Activated CD4-positive, alpha-beta memory T cell treated with anti-CD3 and anti-CD28 coated beads, Interleukin-2, amount 10 ng/mL, durations not matched to agents 7 days and 5 days (primary cell): ENCODE data around the gene MYO9B. TPM values are rescaled to one million over a fixed set of nuclear protein-coding genes. Genes with fewer than 3 reads are reported as not detected.

Experiments
- CTCF ChIA-PET: fragments of 350-600 bp; sonication (Branson Sonifier 250); formaldehyde crosslinking; loops from one replicate; lab custom pipeline; 2021; ENCODE audit warnings: antibody characterized with exemption, inconsistent platforms; lab: Charles Lee
- POLR2A ChIA-PET: fragments of 350-600 bp; sonication (Branson Sonifier 250); formaldehyde crosslinking; loops from one replicate; lab custom pipeline; 2021; ENCODE audit warnings: antibody characterized with exemption; lab: Charles Lee
- DNase-seq: peaks from one replicate; pipeline ENCODE4 v3.0.0-alpha.2; 2020
- H3K27ac Mint-ChIP-seq: one replicate; pipeline ENCODE4 v1.8.0; 2021; ENCODE audit warnings: mild to moderate bottlenecking, mixed read lengths
- H3K27me3 Mint-ChIP-seq: one replicate; pipeline ENCODE4 v1.8.0; 2021; ENCODE audit warnings: mixed read lengths
- H3K36me3 Mint-ChIP-seq: one replicate; pipeline ENCODE4 v1.8.0; 2021; ENCODE audit warnings: low read depth, mixed read lengths
- H3K4me1 Mint-ChIP-seq: one replicate; pipeline ENCODE4 v1.8.0; 2021; ENCODE audit warnings: mixed read lengths
- H3K4me3 Mint-ChIP-seq: one replicate; pipeline ENCODE4 v1.8.0; 2021; ENCODE audit warnings: mild to moderate bottlenecking, mixed read lengths
- H3K9me3 Mint-ChIP-seq: one replicate; pipeline ENCODE4 v1.8.0; 2021; ENCODE audit warnings: mixed read lengths
- total RNA-seq, 2 experiments: library from RNA; stranded (reverse); gene quantifications; one replicate each; pipeline ENCODE4 v1.2.3, GENCODE V29; 2021

Gene MYO9B
- total RNA-seq, 2 experiments from 2014 or later = 190 to 203 TPM

- ChIA-PET CTCF (no interaction called here), POLR2A (no interaction called here)
- Mint-ChIP-seq H3K27ac (no peak overlapping the region), H3K4me3 (no peak overlapping the region), H3K4me1 (peaks cover 18% of the 10 kb centered on the region), H3K36me3 (peaks cover 49% of the 10 kb centered on the region), H3K9me3 (no peaks in the 10 kb centered on the region), H3K27me3 (no peaks in the 10 kb centered on the region)
- no peak for DNase-seq
Observed at GRCh38 chr19:17113127-17113785, 37.7 kb downstream of the MYO9B start.

GRCh38 chr19:17114414-17114831 is 38.8 kb downstream of the MYO9B start:
- Mint-ChIP-seq H3K4me1 (peaks cover 18% of the 10 kb centered on the region), H3K27ac (no peak overlapping the region), H3K4me3 (no peak overlapping the region), H3K36me3 (peaks cover 54% of the 10 kb centered on the region), H3K9me3 (no peaks in the 10 kb centered on the region), H3K27me3 (no peaks in the 10 kb centered on the region)
- ChIA-PET POLR2A (no interaction called here), CTCF (no interaction called here)
- DNase-seq = no peak

- H3K9me3 Mint-ChIP-seq = no peaks in the 10 kb centered on the region
- H3K4me3 Mint-ChIP-seq = no peak overlapping the region
- ChIA-PET POLR2A (interaction anchor here (1.8 kb wide), 1 partner anchor 9 kb away, joined by 10 read pairs; no protein-coding TSS in a partner anchor), CTCF (no interaction called here)
- H3K27me3 Mint-ChIP-seq = no peaks in the 10 kb centered on the region
- peaks cover 19% of the 10 kb centered on the region for H3K4me1 Mint-ChIP-seq
- no peak overlapping the region for H3K27ac Mint-ChIP-seq
- no peak for DNase-seq
- H3K36me3 Mint-ChIP-seq = peaks cover 50% of the 10 kb centered on the region
Observed at GRCh38 chr19:17116996-17117702, 41.6 kb downstream of the MYO9B start.

- no peak overlapping the region for H3K4me3 Mint-ChIP-seq
- CTCF ChIA-PET = no interaction called here
- no peak for DNase-seq
- POLR2A ChIA-PET = no interaction called here
- peaks cover 42% of the 10 kb centered on the region for H3K36me3 Mint-ChIP-seq
- H3K27me3 Mint-ChIP-seq = no peaks in the 10 kb centered on the region
- peaks cover 26% of the 10 kb centered on the region for H3K4me1 Mint-ChIP-seq
- no peaks in the 10 kb centered on the region for H3K9me3 Mint-ChIP-seq
- no peak overlapping the region for H3K27ac Mint-ChIP-seq
Observed at GRCh38 chr19:17118957-17119356, 43.4 kb downstream of the MYO9B start.

- no peaks in the 10 kb centered on the region for H3K9me3 Mint-ChIP-seq
- peaks cover 26% of the 10 kb centered on the region for H3K36me3 Mint-ChIP-seq
- H3K4me3 Mint-ChIP-seq = no peak overlapping the region
- H3K27ac Mint-ChIP-seq = peak overlapping the region; percentile 53
- peaks cover 50% of the 10 kb centered on the region for H3K4me1 Mint-ChIP-seq
- H3K27me3 Mint-ChIP-seq = no peaks in the 10 kb centered on the region
- ChIA-PET POLR2A (no interaction called here), CTCF (no interaction called here)
- DNase-seq = no peak
Observed at GRCh38 chr19:17121736-17122293, 46.2 kb downstream of the MYO9B start.

GRCh38 chr19:17123041-17123440 is 47.5 kb downstream of the MYO9B start:
- Mint-ChIP-seq H3K4me3 (no peak overlapping the region), H3K36me3 (peaks cover 30% of the 10 kb centered on the region), H3K27me3 (no peaks in the 10 kb centered on the region), H3K27ac (no peak overlapping the region), H3K9me3 (no peaks in the 10 kb centered on the region), H3K4me1 (peaks cover 61% of the 10 kb centered on the region)
- no peak for DNase-seq
- CTCF ChIA-PET = interaction anchor here (0.7 to 1.1 kb wide), 2 partner anchors 112 to 1085 kb away, joined by 3 read pairs; no protein-coding TSS in a partner anchor
- POLR2A ChIA-PET = interaction anchor here (0.7 kb wide), 1 partner anchor 43 kb away, joined by 4 read pairs; no protein-coding TSS in a partner anchor

GRCh38 chr19:17124025-17124424 is 48.4 kb downstream of the MYO9B start:
- peaks cover 32% of the 10 kb centered on the region for H3K36me3 Mint-ChIP-seq
- ChIA-PET CTCF (interaction anchor here (0.7 to 1.1 kb wide), 3 partner anchors 47 to 1084 kb away, joined by 3 read pairs; no protein-coding TSS in a partner anchor), POLR2A (interaction anchor here (0.6 to 3.2 kb wide), 5 partner anchors 26 to 102 kb away, joined by 3 to 44 read pairs (median 12); partner anchors contain the start of gene OCEL1)
- peak overlapping the region; percentile 99 for H3K27ac Mint-ChIP-seq
- H3K4me3 Mint-ChIP-seq = peak overlapping the region; percentile 75
- no peaks in the 10 kb centered on the region for H3K9me3 Mint-ChIP-seq
- H3K4me1 Mint-ChIP-seq = peaks cover 66% of the 10 kb centered on the region
- no peak for DNase-seq
- H3K27me3 Mint-ChIP-seq = no peaks in the 10 kb centered on the region

GRCh38 chr19:17125062-17125727 is 49.6 kb downstream of the MYO9B start:
- no peaks in the 10 kb centered on the region for H3K27me3 Mint-ChIP-seq
- peaks cover 32% of the 10 kb centered on the region for H3K36me3 Mint-ChIP-seq
- H3K9me3 Mint-ChIP-seq = no peaks in the 10 kb centered on the region
- ChIA-PET CTCF (interaction anchor here (0.8 to 1.2 kb wide), 9 partner anchors 46 to 258 kb away, joined by 3 to 8 read pairs (median 4); partner anchors contain the start of gene MRPL34), POLR2A (interaction anchor here (0.5 to 3.2 kb wide), 19 partner anchors 9 to 622 kb away, joined by 3 to 50 read pairs (median 4); partner anchors contain the start of genes ANKLE1, BABAM1, HAUS8 and MYO9B)
- peak; percentile 32 for DNase-seq
- H3K4me3 Mint-ChIP-seq = peak overlapping the region; percentile 75
- H3K4me1 Mint-ChIP-seq = peaks cover 65% of the 10 kb centered on the region
- peak overlapping the region; percentile 99 for H3K27ac Mint-ChIP-seq

- POLR2A ChIA-PET = interaction anchor here (0.5 to 3.2 kb wide), 20 partner anchors 8 to 621 kb away, joined by 3 to 50 read pairs (median 4); partner anchors contain the start of genes ANKLE1, BABAM1, HAUS8 and MYO9B
- H3K9me3 Mint-ChIP-seq = no peaks in the 10 kb centered on the region
- no peaks in the 10 kb centered on the region for H3K27me3 Mint-ChIP-seq
- CTCF ChIA-PET = interaction anchor here (0.8 to 1.2 kb wide), 8 partner anchors 46 to 257 kb away, joined by 3 to 8 read pairs (median 4); partner anchors contain the start of gene MRPL34
- H3K4me3 Mint-ChIP-seq = peak overlapping the region; percentile 75
- peaks cover 67% of the 10 kb centered on the region for H3K4me1 Mint-ChIP-seq
- peak; percentile 90 for DNase-seq
- peaks cover 29% of the 10 kb centered on the region for H3K36me3 Mint-ChIP-seq
- H3K27ac Mint-ChIP-seq = peak overlapping the region; percentile 99
Observed at GRCh38 chr19:17125728-17126677, 50.4 kb downstream of the MYO9B start.

- Mint-ChIP-seq H3K36me3 (peaks cover 23% of the 10 kb centered on the region), H3K4me3 (no peak overlapping the region), H3K27me3 (no peaks in the 10 kb centered on the region), H3K27ac (peak overlapping the region; percentile 76), H3K9me3 (no peaks in the 10 kb centered on the region), H3K4me1 (peaks cover 55% of the 10 kb centered on the region)
- ChIA-PET CTCF (no interaction called here), POLR2A (no interaction called here)
- DNase-seq = no peak
Observed at GRCh38 chr19:17127671-17128070, 52.1 kb downstream of the MYO9B start.

GRCh38 chr19:17128403-17128802 is 52.8 kb downstream of the MYO9B start:
- Mint-ChIP-seq H3K27ac (no peak overlapping the region), H3K4me1 (peaks cover 52% of the 10 kb centered on the region), H3K9me3 (no peaks in the 10 kb centered on the region), H3K4me3 (no peak overlapping the region), H3K27me3 (no peaks in the 10 kb centered on the region), H3K36me3 (peaks cover 26% of the 10 kb centered on the region)
- ChIA-PET POLR2A (no interaction called here), CTCF (no interaction called here)
- no peak for DNase-seq
